Endothelial cell of hepatic sinusoid (primary cell): Measurements from ENCODE around the gene B3GALNT2.
"Not testable (repeated sequence)": the region's sequence is repeated elsewhere in the genome, so short reads cannot be mapped to it uniquely, and the experiment has no call there.

Experiments
- in situ Hi-C: cut with HindIII; loops from 2 replicates; pipeline ENCODE4 v1.10.0; 2017; ENCODE audit warnings: low sequenced_read_pairs

B3GALNT2 gene

DNA sequence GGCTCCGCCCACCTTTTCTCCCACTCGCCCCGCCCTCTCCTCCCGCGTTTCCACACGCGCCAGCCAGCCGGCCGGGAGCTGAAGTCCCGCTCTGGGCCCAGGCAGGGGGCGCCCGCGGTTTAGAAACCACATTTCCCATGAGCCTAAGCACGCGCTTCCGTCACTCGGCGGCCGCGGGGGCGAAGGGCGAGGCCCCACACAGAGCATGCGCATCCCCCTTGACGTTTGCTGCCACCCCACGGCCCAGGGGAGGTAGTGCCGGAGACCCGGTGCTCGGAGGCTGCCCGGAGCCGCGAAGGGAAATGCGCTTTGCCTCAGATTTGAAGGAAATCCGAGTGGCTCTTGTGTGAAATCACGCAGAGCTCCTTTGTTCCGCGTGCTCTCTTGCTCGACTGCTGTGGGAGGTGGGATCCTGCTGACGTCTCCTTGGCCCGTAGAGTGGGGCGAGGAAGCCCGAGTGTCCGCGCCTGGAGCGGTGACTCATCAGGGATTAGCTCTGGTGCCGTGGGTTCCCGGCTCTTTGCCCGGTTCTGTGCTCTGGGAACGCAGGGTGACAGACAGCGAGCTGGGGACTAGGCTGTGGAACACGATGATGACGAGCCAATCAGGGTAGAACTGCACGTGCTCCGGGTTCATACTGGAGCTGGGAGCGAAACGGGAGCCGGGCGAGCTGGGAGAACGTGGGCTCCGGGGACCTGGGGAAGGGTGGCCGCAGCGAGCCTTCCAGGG, 406 bp upstream of the B3GALNT2 start:
- in situ Hi-C loops, result no loop called here

- in situ Hi-C loops, result no loop called here
These were observed 690 bp downstream of the B3GALNT2 start for GRCh38 chr1:235503403-235504121.

DNA sequence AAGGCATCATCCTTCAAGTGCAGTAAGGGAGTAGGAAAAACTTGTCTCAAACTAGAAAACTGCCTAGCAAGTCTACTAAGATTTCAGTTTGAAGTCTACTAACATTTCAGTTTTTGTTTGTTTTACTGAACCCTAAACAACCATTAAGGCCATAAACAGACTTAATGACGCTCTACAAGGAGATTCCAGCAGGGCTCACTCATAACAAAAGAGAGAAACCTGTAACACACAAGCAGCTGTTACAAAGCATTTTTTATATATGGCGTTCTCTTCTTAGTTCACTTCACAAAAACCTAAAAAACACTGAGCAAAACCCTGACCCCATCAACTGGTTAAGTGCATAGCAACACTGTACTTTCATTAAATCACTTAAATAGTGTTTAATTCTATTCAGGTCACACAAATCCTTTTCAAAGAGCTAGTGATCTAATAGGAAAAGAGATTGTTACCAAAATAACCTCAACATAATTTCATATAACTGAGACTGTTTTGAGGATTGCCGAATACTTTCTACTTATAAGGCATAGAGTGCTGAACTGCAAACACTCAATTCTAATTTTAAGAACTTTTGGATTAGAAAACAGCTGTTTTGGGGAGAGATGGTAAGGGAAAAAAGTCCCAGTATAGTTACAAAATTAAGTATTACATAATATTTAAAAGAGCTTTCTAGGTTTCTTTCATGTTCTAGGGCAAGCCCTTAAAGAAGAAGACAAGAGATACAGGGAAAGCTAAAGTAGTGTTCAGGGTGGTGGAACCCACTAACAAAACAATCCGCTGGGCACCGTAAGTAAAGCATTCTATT, 1.4 kb downstream of the B3GALNT2 start:
- in situ Hi-C loops, result no loop called here

DNA sequence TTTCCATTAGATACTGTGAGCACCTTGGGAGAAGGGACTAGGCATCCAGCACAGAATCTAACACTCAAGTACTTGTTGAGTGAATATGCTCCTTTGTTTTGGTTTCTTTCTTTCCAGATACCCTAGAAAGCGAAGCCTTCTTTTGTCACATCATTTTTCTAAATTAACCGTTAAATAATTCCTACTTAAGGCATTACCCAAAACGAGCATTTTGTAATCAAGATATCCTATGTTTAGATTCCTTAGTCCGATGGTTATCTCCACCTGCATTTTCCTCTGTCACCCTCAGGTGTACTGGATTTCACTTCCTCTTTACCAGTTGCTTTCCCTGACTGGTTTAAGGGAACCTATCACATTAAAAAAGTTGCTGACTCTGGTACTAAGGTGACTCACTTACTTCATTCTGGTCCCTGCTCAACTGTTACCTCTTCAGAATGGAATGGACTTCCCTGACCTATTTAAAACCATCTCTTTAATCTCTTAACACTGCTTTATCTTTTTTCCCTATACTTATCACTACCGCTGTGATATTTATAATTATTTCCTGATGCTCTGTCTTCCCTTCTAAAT, 3.2 kb downstream of the B3GALNT2 start:
- in situ Hi-C loops, result no loop called here

- in situ Hi-C loops, result no loop called here
These were observed 8.7 kb downstream of the B3GALNT2 start for GRCh38 chr1:235495551-235495950.

- in situ Hi-C loops, result no loop called here
These were observed 9.2 kb downstream of the B3GALNT2 start for GRCh38 chr1:235495030-235495429.

DNA sequence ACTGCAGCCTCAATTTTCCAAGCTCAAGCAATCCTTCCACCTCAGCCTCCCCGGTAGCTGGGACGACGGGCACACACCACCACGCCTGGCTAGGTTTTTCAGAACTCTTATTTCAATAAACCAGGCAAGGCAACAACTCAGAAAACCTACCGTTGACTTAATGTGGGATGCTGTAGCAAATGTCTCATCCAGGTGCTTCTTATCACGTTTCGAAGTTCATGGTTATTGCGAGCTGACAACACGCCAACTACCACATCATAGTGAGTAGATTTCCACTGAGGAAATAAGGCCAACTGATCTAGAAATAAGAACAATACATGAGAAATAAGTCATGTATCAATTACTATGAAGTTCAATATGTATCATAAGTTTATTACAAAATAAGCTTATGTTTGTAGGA, 9.7 kb downstream of the B3GALNT2 start:
- in situ Hi-C loops, result no loop called here

- in situ Hi-C loops, result no loop called here
These were observed 12.6 kb downstream of the B3GALNT2 start for GRCh38 chr1:235491644-235492043.

DNA sequence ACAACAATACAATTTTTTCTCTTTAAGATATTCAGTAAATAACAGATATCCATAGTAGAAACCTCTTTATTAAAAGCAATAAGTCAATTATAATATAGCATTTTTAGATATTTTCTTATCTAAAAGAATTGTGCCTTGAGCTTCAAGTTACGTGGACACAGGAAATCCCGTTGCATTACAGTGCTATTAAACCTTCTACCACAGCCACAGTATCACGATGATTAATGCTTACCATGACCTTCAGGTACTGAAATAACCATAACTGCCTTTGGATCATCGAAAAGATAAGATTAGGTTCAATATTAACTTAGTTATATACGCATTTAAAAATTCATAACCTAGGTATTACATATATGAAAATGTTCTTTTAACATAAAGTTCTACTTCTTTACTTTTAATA, 17.9 kb downstream of the B3GALNT2 start:
- in situ Hi-C loops, result no loop called here

DNA sequence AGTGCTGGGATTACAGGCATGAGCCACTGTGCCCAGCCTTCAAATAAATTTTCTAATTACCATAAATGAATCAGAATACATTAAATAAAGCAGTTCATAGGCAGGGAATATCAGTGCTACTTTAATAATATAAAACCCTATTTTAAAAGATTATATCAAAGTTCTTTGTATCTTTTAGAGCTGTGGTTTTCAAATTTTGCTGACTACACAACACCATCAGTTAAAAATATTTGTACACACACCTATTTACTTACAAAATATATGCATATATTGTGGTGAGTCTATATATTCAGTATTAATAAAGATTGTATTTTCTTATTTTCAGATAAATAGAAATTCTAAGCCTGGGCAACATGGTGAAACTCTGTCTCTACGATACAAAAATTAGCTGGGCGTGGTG, 18.7 kb downstream of the B3GALNT2 start:
- in situ Hi-C loops, result no loop called here

DNA sequence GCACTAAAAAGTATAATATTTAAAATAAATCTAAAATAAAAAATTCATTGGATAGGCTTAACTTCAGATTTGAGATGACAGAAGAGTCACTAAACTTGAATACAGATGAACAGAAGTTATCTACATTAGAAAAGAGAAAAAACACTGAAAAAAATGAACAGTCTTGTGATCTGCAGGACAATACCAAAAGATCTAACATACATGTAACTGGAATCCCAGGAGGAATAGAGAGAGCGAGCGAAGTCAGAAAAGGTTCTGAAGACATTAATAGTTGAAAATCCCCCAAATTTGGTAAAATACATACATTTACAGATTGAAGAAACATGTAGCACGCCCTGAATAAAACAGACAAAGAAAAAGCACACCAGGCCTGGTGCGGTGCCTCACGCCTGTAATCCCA, 21.2 kb downstream of the B3GALNT2 start:
- in situ Hi-C loops, result no loop called here

DNA sequence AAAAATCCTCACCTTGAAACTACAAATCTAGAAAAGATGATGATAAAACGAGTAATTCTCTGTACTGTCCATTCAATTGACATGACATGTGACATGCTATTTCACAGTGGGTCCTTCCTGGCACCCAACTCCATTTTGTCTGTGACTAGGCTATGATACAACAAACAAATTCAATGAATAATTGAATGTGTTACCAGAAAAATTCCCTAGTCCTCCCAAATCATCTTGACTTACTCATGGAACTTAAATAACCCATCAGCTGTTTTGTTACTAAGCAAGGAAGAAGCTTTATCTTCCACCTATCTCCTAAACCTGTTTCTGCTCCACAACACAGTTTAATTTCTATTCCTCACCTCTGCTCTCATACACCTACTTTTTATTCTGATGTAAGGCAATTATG, 30.4 kb downstream of the B3GALNT2 start:
- in situ Hi-C loops, result no loop called here

DNA sequence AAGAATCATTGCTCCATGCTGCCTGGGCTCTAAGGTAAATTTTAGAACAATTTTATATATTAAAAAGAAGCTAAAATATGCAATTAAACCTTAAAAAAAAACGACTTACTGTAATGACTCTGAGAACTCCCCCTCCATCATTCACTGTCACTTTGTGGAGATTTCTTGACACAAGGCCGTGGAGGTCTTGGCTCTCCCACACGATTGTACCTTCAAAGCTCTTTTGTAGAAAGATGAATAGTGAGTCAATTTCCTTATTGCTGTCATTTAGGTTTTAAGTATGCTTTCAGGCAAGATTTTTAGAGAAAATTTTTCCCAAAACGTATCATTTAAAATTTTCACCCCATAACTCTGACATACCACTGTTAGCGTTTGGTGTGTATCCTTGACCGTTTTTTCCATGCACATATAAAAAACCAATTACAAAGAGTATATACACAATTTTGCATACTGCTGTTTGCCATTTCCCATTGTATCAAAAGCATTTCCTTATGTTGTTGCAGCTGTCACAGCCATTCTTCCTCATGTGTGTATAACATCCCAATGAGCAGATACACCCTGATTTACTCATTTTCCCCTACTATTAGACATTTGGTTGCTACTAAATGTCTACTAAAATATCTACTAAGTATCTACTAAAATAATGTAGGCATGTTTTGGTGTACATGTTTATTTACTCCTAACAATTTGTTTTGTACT, 33.4 kb downstream of the B3GALNT2 start:
- in situ Hi-C loops, result no loop called here

GRCh38 chr1:235469897-235470296, 34.4 kb downstream of the B3GALNT2 start:
- in situ Hi-C loops, result not testable (repeated sequence)

GRCh38 chr1:235468970-235469369, 35.3 kb downstream of the B3GALNT2 start:
- in situ Hi-C loops, result no loop called here

- in situ Hi-C loops, result no loop called here
These were observed 36.2 kb downstream of the B3GALNT2 start for GRCh38 chr1:235468004-235468403.

- in situ Hi-C loops, result no loop called here
These were observed 39.2 kb downstream of the B3GALNT2 start for GRCh38 chr1:235465066-235465465.

- in situ Hi-C loops, result not testable (repeated sequence)
These were observed 41.4 kb downstream of the B3GALNT2 start for GRCh38 chr1:235462832-235463231.

GRCh38 chr1:235461954-235462353, 42.3 kb downstream of the B3GALNT2 start:
- in situ Hi-C loops, result no loop called here

GRCh38 chr1:235460770-235461169, 43.5 kb downstream of the B3GALNT2 start:
- in situ Hi-C loops, result no loop called here

GRCh38 chr1:235457856-235458255, 46.4 kb downstream of the B3GALNT2 start:
- in situ Hi-C loops, result not testable (repeated sequence)
